ENCODE results near the gene PPP1R12C.

DNA sequence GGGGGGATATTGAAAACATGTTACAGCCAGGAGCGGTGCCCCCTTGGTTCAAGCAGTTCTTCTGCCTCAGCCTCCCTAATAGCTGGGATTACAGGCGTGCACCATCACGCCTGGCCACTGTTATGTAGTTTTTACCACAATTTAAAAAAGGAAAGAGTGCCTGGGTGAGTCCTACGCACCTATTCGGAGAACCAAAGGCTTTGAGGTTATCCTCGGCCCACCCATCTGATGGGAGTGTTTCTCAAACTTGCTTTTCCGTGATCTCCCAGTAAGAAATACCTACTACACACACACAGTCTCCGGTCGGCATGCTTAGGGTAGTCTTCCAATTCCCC lies 75.1 kb downstream of the PPP1R12C start:
- TF ChIP-seq, protein P1, sequence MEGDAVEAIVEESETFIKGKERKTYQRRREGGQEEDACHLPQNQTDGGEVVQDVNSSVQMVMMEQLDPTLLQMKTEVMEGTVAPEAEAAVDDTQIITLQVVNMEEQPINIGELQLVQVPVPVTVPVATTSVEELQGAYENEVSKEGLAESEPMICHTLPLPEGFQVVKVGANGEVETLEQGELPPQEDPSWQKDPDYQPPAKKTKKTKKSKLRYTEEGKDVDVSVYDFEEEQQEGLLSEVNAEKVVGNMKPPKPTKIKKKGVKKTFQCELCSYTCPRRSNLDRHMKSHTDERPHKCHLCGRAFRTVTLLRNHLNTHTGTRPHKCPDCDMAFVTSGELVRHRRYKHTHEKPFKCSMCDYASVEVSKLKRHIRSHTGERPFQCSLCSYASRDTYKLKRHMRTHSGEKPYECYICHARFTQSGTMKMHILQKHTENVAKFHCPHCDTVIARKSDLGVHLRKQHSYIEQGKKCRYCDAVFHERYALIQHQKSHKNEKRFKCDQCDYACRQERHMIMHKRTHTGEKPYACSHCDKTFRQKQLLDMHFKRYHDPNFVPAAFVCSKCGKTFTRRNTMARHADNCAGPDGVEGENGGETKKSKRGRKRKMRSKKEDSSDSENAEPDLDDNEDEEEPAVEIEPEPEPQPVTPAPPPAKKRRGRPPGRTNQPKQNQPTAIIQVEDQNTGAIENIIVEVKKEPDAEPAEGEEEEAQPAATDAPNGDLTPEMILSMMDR (conservative IDR thresholded peaks at IDR 0.05): no peak
- no peak for TF ChIP-seq ZFX (IDR thresholded peaks at IDR 0.05)
